Measurements from ENCODE around the gene PERP.

The PERP gene

DNA sequence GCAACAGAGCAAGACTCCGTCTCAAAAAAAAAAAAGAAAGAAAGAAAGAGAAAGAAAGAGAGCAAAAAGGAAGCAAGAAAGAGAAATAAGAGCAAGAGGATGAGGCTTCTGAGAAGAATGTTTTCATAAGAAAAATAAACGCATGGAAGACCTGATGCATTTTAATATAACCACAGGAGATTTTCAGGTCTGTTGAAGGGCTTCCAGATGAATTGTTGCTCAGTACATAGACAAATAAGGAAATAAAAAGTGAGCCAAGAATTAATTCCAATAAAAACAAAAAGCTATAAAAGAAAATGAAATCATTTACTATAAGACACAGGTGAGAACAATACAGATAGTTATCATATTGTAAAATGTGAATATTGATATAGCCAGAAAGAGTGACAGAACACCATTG is 43.5 kb downstream of the PERP start:
- no peak for DNase-seq (ENCODE audit: extremely low read depth in 1 of 2, low read depth in 1 of 2)

DNA sequence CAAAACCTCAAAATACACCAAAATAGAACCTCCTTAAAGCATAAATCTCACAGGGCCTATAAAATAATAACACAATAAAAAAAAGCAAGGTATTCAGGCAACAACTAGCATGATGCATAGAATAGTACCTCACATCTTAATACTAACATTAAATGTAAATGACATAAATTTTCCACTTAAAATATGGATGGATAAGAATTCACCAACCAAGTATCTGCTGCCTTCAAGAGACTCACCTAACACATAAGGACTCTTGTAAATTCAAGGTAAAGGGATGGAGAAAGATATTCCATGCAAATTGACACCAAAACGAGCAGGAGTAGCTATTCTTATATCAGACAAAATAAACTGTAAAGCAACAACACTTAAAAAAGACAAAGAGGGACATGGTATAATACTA is 52.2 kb downstream of the PERP start:
- no peak for DNase-seq (ENCODE audit: extremely low read depth in 1 of 2, low read depth in 1 of 2)

DNA sequence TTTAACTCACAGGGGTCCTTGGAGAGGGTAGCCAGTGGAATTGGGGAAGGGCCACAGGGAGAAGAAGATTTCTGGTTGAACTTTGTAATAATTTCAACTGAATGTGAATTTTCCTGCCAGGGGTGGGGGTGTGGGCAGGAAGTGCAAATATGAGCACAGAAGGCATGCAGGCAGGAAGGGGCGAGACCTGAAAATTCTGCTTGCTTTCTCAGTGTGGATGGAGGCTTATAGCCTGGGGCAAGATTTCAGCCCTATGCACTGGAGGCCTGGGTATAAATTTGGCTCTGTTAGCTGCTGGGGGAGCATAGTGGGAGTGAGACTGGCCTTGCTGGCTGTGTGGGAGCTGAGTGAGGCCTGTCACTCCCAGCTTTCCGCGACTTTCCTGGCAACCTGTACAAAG is 54.4 kb downstream of the PERP start:
- no peak for DNase-seq (ENCODE audit: extremely low read depth in 1 of 2, low read depth in 1 of 2)

DNA sequence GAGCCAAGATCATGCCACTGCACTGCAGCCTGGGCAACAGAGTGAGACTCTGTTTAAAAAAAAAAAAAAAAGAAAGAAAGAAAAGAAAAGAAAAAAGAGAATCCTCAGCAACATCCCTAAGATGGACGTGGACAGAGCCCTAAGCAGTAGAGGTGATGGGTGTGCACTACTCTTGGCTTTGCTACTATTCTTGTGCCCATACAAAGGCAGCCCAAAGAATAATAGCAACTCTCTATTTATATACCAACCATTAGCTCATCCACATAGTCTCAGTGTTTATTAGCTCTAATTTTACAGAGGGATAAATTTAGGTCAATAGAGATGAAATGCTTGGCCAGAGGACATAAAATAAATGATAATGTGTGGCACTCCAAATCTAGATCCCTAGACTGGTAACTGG is 62.2 kb downstream of the PERP start:
- DNase-seq (ENCODE audit: extremely low read depth in 1 of 2, low read depth in 1 of 2), result no peak

DNA sequence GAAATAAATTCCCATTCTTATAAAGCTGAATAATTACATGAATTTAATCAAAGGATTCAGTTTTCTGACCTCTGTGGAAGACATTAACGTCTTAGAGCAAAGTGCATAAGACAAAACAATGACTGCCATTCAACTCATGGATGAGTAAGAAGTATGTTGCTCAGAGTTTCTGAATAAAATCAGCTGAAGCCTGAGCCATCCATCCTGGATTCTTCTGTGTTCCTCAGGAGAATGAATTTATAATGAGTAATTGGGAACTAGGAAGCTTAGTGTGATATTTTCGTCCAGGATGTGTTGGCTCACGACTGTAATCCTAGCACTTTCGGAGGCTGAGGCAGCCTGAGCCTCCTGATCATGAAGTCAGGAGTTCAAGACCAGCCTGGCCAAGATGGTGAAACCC is 62.8 kb downstream of the PERP start:
- DNase-seq (ENCODE audit: extremely low read depth in 1 of 2, low read depth in 1 of 2), result no peak
